Loucy (cell line): ENCODE results near the gene ARHGAP15.

Source experiments
- H2AFZ ChIP-seq: fragments of 200-600 bp; sonication (generic); 2 replicates; pipeline ENCODE4 v1.6.0; 2016; ENCODE audit warnings: antibody characterized with exemption, mild to moderate bottlenecking, low read length, moderate library complexity
- H3F3A ChIP-seq: fragments of 200-600 bp; 2 replicates; pipeline ENCODE4 v1.6.0; 2016; ENCODE audit warnings: antibody characterized with exemption, low read depth, mild to moderate bottlenecking
- H3K27me3 ChIP-seq: fragments of 200-600 bp; sonication (generic); 2 replicates; pipeline ENCODE4 v1.6.1; 2014; ENCODE audit warnings: low read length, mild to moderate bottlenecking; ENCODE audit not compliant: insufficient read depth, poor library complexity, severe bottlenecking
- H3K36me3 ChIP-seq: fragments of 200-600 bp; sonication (generic); 2 replicates; pipeline ENCODE4 v1.6.1; 2016; ENCODE audit warnings: low read length; ENCODE audit not compliant: insufficient read depth
- H3K4me1 ChIP-seq: fragments of 200-600 bp; sonication (generic); 2 replicates; pipeline ENCODE4 v1.5.1; 2014; ENCODE audit warnings: low read length, mild to moderate bottlenecking; ENCODE audit not compliant: insufficient read depth, poor library complexity, severe bottlenecking
- H3K4me2 ChIP-seq: fragments of 200-600 bp; sonication (generic); 2 replicates; pipeline ENCODE4 v1.6.0; 2014; ENCODE audit warnings: antibody characterized with exemption, low read length, low read depth, mild to moderate bottlenecking; ENCODE audit not compliant: poor library complexity, severe bottlenecking
- H3K4me3 ChIP-seq: fragments of 200-600 bp; sonication (generic); 2 replicates; pipeline ENCODE4 v1.5.1; 2014; ENCODE audit warnings: low read length, mild to moderate bottlenecking, mixed read lengths; ENCODE audit not compliant: poor library complexity, severe bottlenecking
- H3K79me2 ChIP-seq: fragments of 200-600 bp; sonication (generic); 2 replicates; pipeline ENCODE4 v1.6.1; 2014; ENCODE audit warnings: low read length; ENCODE audit not compliant: insufficient read depth
- H3K9ac ChIP-seq: fragments of 200-600 bp; sonication (generic); 2 replicates; pipeline ENCODE4 v1.6.0; 2014; ENCODE audit warnings: mild to moderate bottlenecking, low read depth, low read length, moderate library complexity; ENCODE audit not compliant: poor library complexity, severe bottlenecking
- H3K9me2 ChIP-seq: fragments of 200-600 bp; sonication (generic); replicated peaks from 2 replicates; pipeline ENCODE4 v1.6.1; 2016; ENCODE audit warnings: low read depth, low read length, mixed read lengths
- H3K9me3 ChIP-seq: fragments of 200-600 bp; sonication (generic); 2 replicates; pipeline ENCODE4 v1.6.1; 2014; ENCODE audit warnings: mild to moderate bottlenecking, antibody characterized with exemption, low read length, low read depth; ENCODE audit not compliant: insufficient read depth
- H4K20me1 ChIP-seq: fragments of 200-600 bp; sonication (generic); 2 replicates; pipeline ENCODE4 v1.6.0; 2014; ENCODE audit warnings: antibody characterized with exemption, low read length, mild to moderate bottlenecking; ENCODE audit not compliant: insufficient read depth, poor library complexity, severe bottlenecking
- CTCF ChIP-seq: fragments of 200-600 bp; sonication (generic); conservative IDR thresholded peaks from 2 replicates; pipeline ENCODE4 v1.5.1; 2014; ENCODE audit warnings: mild to moderate bottlenecking, antibody characterized with exemption, low read length
- EZH2phosphoT487 ChIP-seq: fragments of 200-600 bp; IDR thresholded peaks from 2 replicates; pipeline ENCODE4 v1.6.1; 2018; ENCODE audit warnings: antibody characterized with exemption, mild to moderate bottlenecking, moderate library complexity, borderline replicate concordance

ARHGAP15 gene

GRCh38 chr2:143736904-143737303 is 607.7 kb downstream of the ARHGAP15 start:
- H2AFZ ChIP-seq = no peak overlapping the region
- H3K9ac ChIP-seq = no peak overlapping the region
- H3K4me2 ChIP-seq = no peak overlapping the region
- peaks cover 14% of the 10 kb centered on the region; the same call in 1 of the 2 replicates for H3K36me3 ChIP-seq
- TF ChIP-seq CTCF = no peak
- TF ChIP-seq EZH2phosphoT487 = no peak
- H3K9me3 ChIP-seq = no peaks in the 10 kb centered on the region
- no peak overlapping the region for H3K4me3 ChIP-seq
- no peaks in the 10 kb centered on the region for H3K79me2 ChIP-seq
- H3K27me3 ChIP-seq = no peaks in the 10 kb centered on the region
- no peaks in the 10 kb centered on the region for H3K9me2 ChIP-seq
- no peaks in the 10 kb centered on the region for H3K4me1 ChIP-seq
- H4K20me1 ChIP-seq = no peaks in the 10 kb centered on the region
- H3F3A ChIP-seq = no peaks in the 10 kb centered on the region

- no peak for TF ChIP-seq CTCF
- TF ChIP-seq EZH2phosphoT487 = no peak
- no peak overlapping the region for H3K4me3 ChIP-seq
- no peak overlapping the region for H3K4me2 ChIP-seq
- no peaks in the 10 kb centered on the region for H3K4me1 ChIP-seq
- H3K36me3 ChIP-seq = peaks cover 21% of the 10 kb centered on the region; the same call in 1 of the 2 replicates
- H3F3A ChIP-seq = no peaks in the 10 kb centered on the region
- no peaks in the 10 kb centered on the region for H3K9me3 ChIP-seq
- no peaks in the 10 kb centered on the region for H4K20me1 ChIP-seq
- H3K27me3 ChIP-seq = no peaks in the 10 kb centered on the region
- no peaks in the 10 kb centered on the region for H3K9me2 ChIP-seq
- no peaks in the 10 kb centered on the region for H3K79me2 ChIP-seq
- no peak overlapping the region for H3K9ac ChIP-seq
- no peak overlapping the region for H2AFZ ChIP-seq
These were observed 611.2 kb downstream of the ARHGAP15 start for GRCh38 chr2:143740431-143740830.

GRCh38 chr2:143741205-143741604 is 612.0 kb downstream of the ARHGAP15 start:
- Histone ChIP-seq H3K9me3 (no peaks in the 10 kb centered on the region), H3F3A (no peaks in the 10 kb centered on the region), H3K9ac (no peak overlapping the region), H3K36me3 (peaks cover 21% of the 10 kb centered on the region; the same call in 1 of the 2 replicates), H3K4me2 (no peak overlapping the region), H3K79me2 (no peaks in the 10 kb centered on the region), H2AFZ (no peak overlapping the region), H3K4me3 (no peak overlapping the region), H3K9me2 (no peaks in the 10 kb centered on the region), H4K20me1 (no peaks in the 10 kb centered on the region), H3K27me3 (no peaks in the 10 kb centered on the region), H3K4me1 (no peaks in the 10 kb centered on the region)
- TF ChIP-seq EZH2phosphoT487 = no peak
- TF ChIP-seq CTCF = no peak
